Stimulated activated CD4-positive, alpha-beta T cell treated with anti-CD3 and anti-CD28 coated beads, Interleukin-12 subunit alpha, Interleukin-12 subunit beta, amount 100 ng/mL, for 48 hours (primary cell): ENCODE measurements around the gene GDA.

Experiments used
- DNase-seq, 3 donors: peaks; one replicate each; pipeline ENCODE4 v3.0.0-alpha.2; 2020; ENCODE audit warnings: low read depth in 2 of 3, low spot score in 1 of 3

GDA gene

DNA sequence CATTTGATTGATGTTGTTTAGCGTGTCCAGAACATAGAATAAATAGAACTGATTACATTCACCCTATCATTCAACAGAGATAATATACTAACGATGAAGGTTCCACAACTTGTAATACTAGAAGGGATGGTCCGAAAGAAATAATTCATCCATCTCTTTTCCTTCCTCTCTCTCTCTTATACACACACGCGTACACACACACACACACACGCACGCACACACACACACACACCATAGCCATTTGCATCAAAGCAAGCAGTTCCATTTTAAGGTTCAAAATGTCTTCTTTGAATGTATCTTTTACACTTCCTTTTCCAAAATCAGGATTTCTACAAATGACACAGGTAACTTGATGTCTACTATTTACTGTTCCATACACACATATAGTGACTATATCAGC is 887 bp downstream of the GDA start:
- no peak for DNase-seq

DNA sequence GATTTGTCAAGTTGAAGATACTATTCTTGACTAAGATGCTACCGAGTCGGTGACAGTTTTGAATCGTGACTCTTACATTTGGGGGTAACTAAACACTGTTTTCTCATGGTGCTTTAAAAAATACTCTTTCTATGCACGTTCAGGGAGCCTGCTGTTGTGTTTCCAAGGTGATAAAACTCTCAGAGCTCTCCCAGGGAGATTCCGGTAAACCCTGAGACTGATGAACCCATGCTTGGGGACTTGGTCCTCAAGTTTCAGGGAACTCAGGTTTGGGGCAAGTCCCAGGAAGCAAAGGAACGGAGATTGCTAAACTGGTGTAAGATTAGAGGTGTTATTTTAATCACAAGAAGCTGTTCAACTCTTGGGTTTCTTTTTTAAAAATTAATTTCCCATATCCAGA is 1.4 kb downstream of the GDA start:
- no peak for DNase-seq

DNA sequence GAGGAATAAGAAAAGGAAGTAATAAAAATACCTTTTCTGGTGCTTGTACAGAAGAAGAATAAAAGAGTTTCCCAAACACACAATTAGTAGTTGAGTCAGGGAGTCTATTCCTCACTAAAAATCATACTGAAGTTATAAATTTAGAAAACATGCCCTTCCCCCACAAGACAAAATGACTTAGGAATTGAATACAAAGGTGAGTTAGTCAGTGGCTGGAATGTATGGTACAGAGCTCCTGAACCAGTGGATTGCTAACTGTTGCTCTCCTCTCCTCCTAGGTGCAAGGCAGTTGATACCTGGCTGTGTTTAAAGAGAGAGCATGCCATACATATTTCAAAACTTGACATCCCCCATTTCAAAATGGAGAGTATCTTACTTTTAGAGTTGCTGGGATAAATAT is 1.9 kb downstream of the GDA start:
- no peak for DNase-seq

- no peak for DNase-seq
Observed at GRCh38 chr9:72154468-72155285, 5.4 kb downstream of the GDA start.

DNA sequence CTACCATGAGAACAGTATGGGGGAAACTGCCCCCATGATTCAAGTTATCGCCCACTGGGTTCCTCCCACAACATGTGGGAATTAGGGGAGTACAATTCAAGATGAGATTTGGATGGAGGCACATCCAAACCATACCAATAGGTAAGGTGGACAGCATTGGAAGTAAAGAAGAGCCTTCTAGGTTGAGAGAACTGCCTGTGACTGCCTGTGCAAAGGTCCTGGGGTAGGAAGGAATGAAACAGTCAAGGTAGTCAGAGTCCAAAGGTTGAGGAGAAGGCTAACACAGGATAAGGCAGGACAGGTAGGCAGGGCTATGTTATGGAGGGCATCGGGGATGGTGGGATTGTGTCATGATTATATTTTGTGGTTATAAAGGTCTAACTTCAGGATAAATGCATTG is 6.1 kb downstream of the GDA start:
- DNase-seq = no peak

DNA sequence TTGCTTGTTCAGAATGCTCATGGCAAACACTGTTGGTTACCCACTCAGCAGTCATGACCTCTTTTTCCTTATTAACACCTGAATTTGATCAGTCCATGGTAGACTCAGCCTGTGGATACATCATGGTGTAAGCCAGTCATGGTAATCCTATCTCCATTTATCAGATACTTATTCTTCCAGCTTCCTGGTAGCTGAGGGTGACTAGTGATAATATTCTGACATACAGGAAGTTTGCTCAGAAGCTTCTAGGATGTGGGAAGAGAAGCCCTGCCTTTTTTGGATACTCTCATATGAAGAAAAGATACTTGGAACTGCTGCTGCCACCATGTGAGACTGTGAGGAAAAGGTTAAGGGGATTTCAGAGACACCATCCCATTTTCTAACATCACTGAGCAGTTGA is 7.3 kb downstream of the GDA start:
- no peak for DNase-seq

DNA sequence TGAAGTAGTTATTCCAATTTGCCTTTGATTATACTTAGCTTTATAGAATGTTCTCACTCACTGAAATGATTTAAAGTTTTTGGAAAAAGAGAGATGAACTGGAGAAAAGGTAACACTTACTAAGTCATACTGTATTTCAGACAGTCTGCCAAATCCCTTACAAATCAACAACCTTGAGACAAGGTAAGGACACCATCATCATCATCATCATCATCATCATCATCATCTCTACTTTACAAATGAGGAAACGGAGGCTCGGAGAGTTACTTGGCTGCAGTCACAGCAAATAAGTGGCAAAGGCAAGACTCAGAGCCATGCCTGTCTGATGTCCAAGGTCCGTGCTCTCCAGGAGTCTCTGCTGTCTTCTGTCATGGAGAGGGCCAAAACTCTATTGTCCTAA is 9.4 kb downstream of the GDA start:
- DNase-seq = no peak

GRCh38 chr9:72160446-72161123 is 11.3 kb downstream of the GDA start:
- no peak for DNase-seq

DNA sequence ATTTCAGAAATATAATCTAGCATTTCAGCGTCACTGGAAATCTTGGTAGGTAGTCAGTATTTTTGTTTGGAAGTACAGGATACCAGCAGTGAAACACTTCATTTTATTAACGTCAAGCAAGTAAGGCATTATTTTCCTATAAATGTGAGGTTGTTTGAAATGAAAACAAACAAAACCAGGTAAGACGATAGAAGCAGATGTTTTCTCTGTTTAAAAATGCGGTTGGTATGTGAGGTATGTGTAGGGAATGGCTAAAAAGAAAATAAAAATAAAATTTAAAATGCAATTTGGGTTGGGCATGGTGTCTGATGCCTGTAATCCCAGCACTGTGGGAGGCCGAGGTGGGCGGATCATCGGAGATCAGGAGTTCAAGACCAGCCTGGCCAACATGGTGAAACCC is 16.1 kb downstream of the GDA start:
- DNase-seq = no peak

GRCh38 chr9:72165821-72166547 is 16.7 kb downstream of the GDA start:
- no peak for DNase-seq

- DNase-seq = no peak
Observed at GRCh38 chr9:72168075-72168474, 18.8 kb downstream of the GDA start.

GRCh38 chr9:72169178-72169577 is 19.9 kb downstream of the GDA start:
- DNase-seq = no peak

- DNase-seq = no peak
Observed at GRCh38 chr9:72173080-72173479, 23.8 kb downstream of the GDA start.

- DNase-seq = no peak
Observed at GRCh38 chr9:72185561-72185960, 36.3 kb downstream of the GDA start.

- no peak for DNase-seq
Observed at GRCh38 chr9:72187121-72187695, 38.0 kb downstream of the GDA start.

- no peak for DNase-seq
Observed at GRCh38 chr9:72188232-72188631, 39.0 kb downstream of the GDA start.

- DNase-seq = no peak
Observed at GRCh38 chr9:72193478-72193881, 44.2 kb downstream of the GDA start.

- DNase-seq = no peak
Observed at GRCh38 chr9:72199238-72199637, 50.0 kb downstream of the GDA start.

DNA sequence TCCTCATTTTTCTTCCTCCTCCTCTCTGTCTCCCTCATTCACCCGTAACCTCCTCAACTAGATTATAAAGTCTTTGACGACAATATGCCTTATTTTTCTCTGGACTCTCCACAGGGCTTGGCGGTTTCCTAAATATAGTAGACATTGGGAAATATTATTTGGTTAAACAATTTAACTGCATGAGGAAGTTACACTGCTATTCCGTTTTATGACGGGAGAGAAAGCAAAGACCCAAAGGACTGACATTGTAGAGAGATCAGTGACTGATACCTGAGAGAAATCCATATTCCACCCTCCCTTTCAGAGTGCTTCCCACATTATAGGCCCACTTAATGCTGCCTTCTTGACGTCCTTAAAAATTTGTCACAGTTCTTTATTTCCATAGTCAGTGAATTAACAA is 51.2 kb downstream of the GDA start:
- no peak for DNase-seq

- no peak for DNase-seq
Observed at GRCh38 chr9:72202009-72202408, 52.8 kb downstream of the GDA start.

DNA sequence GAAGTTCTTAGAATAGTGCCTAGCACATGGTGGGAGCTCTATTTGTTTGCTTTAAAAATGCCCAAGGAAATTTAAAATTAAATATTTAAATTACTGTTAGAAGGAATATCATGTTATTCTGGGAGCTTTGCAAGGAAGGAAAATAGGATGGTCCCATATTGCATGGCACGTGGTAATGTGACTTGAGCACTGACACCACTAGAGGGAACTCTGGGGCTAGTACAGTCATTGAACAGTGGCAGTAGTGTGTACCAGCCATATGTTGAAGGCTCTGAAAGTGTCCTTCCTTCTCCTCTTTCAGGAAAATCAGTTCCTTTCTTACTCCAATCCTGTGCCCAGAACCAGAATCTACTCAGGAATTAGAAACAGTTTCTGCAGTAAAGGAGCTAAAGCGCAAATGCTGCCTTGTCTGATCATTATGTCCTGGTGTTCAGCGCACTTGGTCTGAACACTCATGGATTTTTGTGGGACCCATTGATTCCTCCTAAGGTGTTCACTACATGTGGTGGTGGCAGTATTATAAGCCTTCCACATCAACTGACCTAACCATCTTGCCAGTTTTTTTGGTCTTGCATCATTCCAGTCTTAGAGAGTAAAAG is 54.1 kb downstream of the GDA start:
- DNase-seq = no peak
